ENCODE measurements around the gene NONO.

NONO gene

DNA sequence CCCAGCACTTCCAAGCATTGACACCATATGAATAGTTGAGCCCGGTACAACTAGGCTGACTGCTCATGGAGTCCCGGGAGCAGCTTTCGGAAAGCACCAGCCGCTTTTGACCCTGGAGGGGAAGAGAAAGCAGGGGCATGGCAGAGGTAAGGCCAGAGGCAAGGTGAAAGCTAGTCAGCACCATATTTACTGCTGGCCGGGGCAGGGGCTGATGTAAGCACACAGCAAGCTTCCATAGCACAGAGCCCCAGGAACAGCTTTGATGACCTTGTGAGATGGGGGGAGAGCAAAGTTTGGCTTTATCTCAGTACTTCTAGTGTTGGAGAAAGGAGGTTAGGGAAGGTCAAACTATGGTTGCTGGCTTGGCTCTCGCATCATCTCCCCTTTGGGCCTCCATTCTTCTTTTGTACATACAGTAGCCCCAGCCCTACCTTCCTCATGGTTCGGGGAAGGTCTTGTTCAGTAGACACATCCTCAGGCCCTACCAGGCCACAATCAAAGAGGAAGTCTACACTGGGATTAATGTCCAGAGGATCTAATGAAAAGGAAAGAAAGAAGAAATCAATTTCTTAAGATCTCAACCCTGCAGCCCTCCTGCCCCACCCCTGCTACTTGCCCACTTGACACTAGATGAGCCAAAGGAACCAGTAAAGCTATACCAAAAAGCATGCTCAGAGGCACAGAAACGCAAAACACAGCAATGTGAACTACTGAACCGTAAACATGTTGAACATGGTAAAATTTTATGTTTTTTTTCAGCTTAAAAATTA, 38.9 kb upstream of the NONO start:
- H3K4me3 ChIP-seq (replicated peaks; ENCODE audit: low read depth, low read length) = no peak overlapping the region
- H3K27me3 ChIP-seq (replicated peaks; ENCODE audit: control insufficient read depth, insufficient read depth, low read length) = no peaks in the 10 kb centered on the region
- no peak for DNase-seq (ENCODE audit: extremely low read depth, insufficient read length)
- peaks cover 10% of the 10 kb centered on the region for H3K36me3 ChIP-seq (ENCODE audit: control insufficient read depth, insufficient read depth, low read length)
- TF ChIP-seq, protein P1, sequence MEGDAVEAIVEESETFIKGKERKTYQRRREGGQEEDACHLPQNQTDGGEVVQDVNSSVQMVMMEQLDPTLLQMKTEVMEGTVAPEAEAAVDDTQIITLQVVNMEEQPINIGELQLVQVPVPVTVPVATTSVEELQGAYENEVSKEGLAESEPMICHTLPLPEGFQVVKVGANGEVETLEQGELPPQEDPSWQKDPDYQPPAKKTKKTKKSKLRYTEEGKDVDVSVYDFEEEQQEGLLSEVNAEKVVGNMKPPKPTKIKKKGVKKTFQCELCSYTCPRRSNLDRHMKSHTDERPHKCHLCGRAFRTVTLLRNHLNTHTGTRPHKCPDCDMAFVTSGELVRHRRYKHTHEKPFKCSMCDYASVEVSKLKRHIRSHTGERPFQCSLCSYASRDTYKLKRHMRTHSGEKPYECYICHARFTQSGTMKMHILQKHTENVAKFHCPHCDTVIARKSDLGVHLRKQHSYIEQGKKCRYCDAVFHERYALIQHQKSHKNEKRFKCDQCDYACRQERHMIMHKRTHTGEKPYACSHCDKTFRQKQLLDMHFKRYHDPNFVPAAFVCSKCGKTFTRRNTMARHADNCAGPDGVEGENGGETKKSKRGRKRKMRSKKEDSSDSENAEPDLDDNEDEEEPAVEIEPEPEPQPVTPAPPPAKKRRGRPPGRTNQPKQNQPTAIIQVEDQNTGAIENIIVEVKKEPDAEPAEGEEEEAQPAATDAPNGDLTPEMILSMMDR (IDR thresholded peaks at IDR 0.05; ENCODE audit: insufficient read depth, low read length, poor library complexity, severe bottlenecking) = no peak

DNA sequence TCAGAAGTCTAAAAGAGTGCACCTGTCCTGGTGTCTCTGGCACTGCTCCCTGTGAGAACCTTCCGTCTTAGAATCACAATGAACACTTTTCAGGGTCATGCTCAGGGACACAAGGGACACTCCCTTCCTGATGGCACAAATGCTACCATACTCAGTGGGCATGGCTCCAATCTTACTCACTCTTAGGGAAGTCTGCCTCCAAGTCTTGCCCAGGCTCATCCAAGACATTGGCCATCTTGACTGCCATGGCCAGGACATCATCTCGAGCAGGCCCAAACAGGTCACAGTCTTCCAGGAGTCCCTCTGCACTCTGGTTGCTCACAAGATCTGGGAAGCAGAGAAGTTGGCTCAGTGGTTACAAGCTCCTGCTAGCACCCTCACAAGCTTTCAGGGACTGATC, 38.3 kb upstream of the NONO start:
- no peak for DNase-seq (ENCODE audit: extremely low read depth, insufficient read length)
- TF ChIP-seq, protein P1 (IDR thresholded peaks at IDR 0.05; ENCODE audit: insufficient read depth, low read length, poor library complexity, severe bottlenecking) = no peak

DNA sequence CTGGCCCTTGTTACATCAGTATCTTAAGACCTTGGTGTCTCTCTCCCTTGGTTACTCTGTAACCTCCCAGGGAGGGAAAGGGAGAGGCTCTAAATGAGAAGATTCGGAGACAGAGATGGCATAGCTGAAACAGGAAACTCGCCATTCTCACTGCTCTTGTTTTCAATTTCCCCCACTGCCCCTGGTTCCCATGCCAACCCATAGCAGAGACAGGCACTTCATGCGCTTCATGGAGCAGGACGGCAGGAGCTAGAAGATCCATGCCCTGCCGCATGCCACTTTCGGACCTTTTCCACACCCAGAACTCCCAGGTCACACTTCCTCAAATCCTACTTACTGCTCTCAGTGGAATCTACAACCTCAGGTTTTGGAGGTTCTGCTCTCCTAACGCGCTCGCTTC, 32.6 kb upstream of the NONO start:
- Histone ChIP-seq H3K36me3 (ENCODE audit: control insufficient read depth, insufficient read depth, low read length) (peaks cover 4% of the 10 kb centered on the region), H3K27me3 (replicated peaks; ENCODE audit: control insufficient read depth, insufficient read depth, low read length) (no peaks in the 10 kb centered on the region), H3K4me3 (replicated peaks; ENCODE audit: low read depth, low read length) (no peak overlapping the region)
- DNase-seq (ENCODE audit: extremely low read depth, insufficient read length) = no peak
- TF ChIP-seq, protein P1 (IDR thresholded peaks at IDR 0.05; ENCODE audit: insufficient read depth, low read length, poor library complexity, severe bottlenecking) = no peak

More for the DNA sequence above, 38.3 kb upstream of the NONO start:
- Histone ChIP-seq H3K4me3 (replicated peaks; ENCODE audit: low read depth, low read length) (no peak overlapping the region), H3K36me3 (ENCODE audit: control insufficient read depth, insufficient read depth, low read length) (peaks cover 10% of the 10 kb centered on the region), H3K27me3 (replicated peaks; ENCODE audit: control insufficient read depth, insufficient read depth, low read length) (no peaks in the 10 kb centered on the region)

DNA sequence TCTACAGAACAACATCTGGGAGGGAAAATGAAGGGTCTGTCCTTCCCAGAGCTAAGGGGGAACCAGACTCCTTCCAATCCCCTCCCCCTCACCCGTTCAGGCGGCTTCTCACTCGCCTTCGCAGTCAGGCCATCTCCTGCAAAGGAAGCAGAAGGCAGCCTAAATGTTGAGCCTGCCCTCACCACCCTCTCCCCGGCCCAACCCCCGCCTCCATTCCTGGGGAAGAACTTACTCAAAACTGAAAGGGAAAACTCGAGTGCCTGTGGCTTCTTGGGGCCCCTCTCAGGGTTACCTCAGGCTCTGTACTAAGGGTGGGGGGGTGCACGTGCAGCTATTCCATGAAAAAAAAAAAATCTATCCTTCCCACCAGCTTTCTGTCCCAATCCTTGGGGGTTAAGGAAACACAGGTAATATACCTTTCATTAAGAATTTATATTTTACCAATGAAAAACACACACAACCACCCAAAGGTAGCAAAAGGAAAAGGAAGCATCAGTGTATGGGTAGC, 31.9 kb upstream of the NONO start:
- peaks cover 3% of the 10 kb centered on the region for H3K36me3 ChIP-seq (ENCODE audit: control insufficient read depth, insufficient read depth, low read length)
- H3K27me3 ChIP-seq (replicated peaks; ENCODE audit: control insufficient read depth, insufficient read depth, low read length) = no peaks in the 10 kb centered on the region
- TF ChIP-seq, protein P1 (IDR thresholded peaks at IDR 0.05; ENCODE audit: insufficient read depth, low read length, poor library complexity, severe bottlenecking) = no peak
- peak overlapping the region; percentile 10; the same call in 1 of the 2 replicates for H3K4me3 ChIP-seq (replicated peaks; ENCODE audit: low read depth, low read length)
- DNase-seq (ENCODE audit: extremely low read depth, insufficient read length) = no peak

DNA sequence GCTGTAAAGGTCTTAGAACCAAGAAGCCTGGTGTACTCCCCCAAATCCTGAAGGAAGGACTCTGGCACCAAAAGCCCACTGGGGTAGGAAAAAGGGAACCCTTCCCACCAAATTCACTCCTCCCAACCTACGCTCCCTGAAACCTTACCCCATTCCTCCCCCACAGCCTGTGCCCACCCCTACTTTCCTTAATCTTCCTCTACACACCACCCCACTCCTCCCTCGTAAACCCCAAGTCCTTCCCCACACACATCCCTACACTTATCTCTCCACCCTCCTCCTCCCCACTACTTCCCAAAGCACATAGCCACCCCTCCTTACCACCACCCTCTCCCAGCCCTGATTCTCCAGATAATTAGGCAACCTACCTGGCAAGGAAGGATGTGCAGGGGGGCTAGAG, 31.2 kb upstream of the NONO start:
- peak overlapping the region; percentile 10 for H3K4me3 ChIP-seq (replicated peaks; ENCODE audit: low read depth, low read length)
- peaks cover 3% of the 10 kb centered on the region for H3K36me3 ChIP-seq (ENCODE audit: control insufficient read depth, insufficient read depth, low read length)

More for the DNA sequence above, 31.2 kb upstream of the NONO start:
- H3K27me3 ChIP-seq (replicated peaks; ENCODE audit: control insufficient read depth, insufficient read depth, low read length) = no peaks in the 10 kb centered on the region
- DNase-seq (ENCODE audit: extremely low read depth, insufficient read length) = no peak
- TF ChIP-seq, protein P1 (IDR thresholded peaks at IDR 0.05; ENCODE audit: insufficient read depth, low read length, poor library complexity, severe bottlenecking) = no peak
